ENCODE data around the gene SMG9.

- TF ChIP-seq CCAR2 (optimal IDR thresholded peaks at IDR 0.05; ENCODE audit: low read depth, low read length) (no peak), NFIC (IDR thresholded peaks at IDR 0.05; ENCODE audit: low read length) (no peak), PAX8 (CRISPR knock-in tag; IDR thresholded peaks at IDR 0.05; ENCODE audit: borderline replicate concordance) (no peak), STAT6 (CRISPR knock-in tag; IDR thresholded peaks at IDR 0.05; ENCODE audit: borderline replicate concordance) (no peak), GZF1 (CRISPR knock-in tag; IDR thresholded peaks at IDR 0.05) (no peak), ARID2 (CRISPR knock-in tag; IDR thresholded peaks at IDR 0.05; ENCODE audit: borderline replicate concordance) (no peak), CTCF (CRISPR knock-in tag; IDR thresholded peaks at IDR 0.05) (no peak), ZNF281 (CRISPR knock-in tag; IDR thresholded peaks at IDR 0.05; ENCODE audit: borderline replicate concordance) (no peak), PAWR (CRISPR knock-in tag; IDR thresholded peaks at IDR 0.05; ENCODE audit: borderline replicate concordance) (no peak), MXD3 (CRISPR knock-in tag; IDR thresholded peaks at IDR 0.05) (no peak), POLR2A (IDR thresholded peaks at IDR 0.05; ENCODE audit: insufficient read depth in 1 of 2, low read depth in 2 of 2, low read length in 2 of 2) (no peak), EP300 (IDR thresholded peaks at IDR 0.05; ENCODE audit: low read depth in 2 of 2, low read length in 2 of 2) (no peak), EP300 (CRISPR knock-in tag; IDR thresholded peaks at IDR 0.05; ENCODE audit: borderline replicate concordance) (no peak), NFRKB (IDR thresholded peaks at IDR 0.05) (no peak), SMAD3 (CRISPR knock-in tag; IDR thresholded peaks at IDR 0.05) (no peak)
Observed at GRCh38 chr19:43729919-43730318, 24.8 kb downstream of the SMG9 start.

Data from HepG2 (cell line).